Measurements from ENCODE around the gene COL27A1.

DNA sequence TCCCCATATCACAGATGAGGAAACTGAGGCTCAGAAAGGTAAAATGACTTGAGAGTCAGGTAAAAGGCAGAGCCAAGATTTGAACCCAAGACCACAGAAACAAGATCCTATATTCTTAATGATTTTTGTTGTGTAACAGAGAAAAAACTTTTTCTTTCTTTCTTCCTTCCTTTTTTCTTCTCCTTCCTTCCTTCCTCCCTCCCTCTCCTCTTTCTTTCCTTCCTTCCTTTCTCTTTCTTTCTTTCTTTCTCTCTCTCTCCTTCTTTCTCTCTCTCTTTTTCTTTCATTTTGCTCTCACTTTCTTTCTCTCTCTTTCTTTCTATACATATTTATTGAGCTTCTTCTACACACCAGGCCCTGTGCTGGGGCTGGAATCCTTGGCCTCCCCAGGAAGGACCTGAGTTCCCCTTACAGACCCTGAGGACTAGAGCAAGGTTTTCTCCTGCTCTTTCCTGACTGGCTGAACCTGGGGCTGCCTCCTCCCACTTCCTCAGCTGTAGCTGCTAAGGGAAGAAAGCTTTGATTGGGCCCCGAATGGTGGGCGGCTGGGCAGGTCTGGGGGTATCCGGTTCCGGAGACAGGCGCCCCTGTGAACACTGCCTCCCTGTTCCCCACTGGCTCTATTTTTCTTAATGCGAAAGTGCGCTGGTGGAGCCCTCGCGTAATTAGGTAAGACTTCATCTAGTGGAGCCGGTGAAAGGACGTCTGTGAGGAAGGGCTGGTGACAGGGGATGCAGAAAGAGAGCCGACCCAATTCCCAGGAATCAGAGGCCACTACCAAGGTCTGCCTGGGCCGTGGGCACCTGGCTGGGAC lies 28.9 kb upstream of the COL27A1 start:
- TF ChIP-seq POLR2AphosphoS5 (IDR thresholded peaks at IDR 0.05; ENCODE audit: low read depth, low read length) (no peak), POLR2A (IDR thresholded peaks at IDR 0.05; ENCODE audit: low read depth, low read length) (no peak), SPI1 (IDR thresholded peaks at IDR 0.05; ENCODE audit: low read depth, low read length) (no peak), TAF1 (IDR thresholded peaks at IDR 0.05; ENCODE audit: low read depth, low read length) (no peak), POU2F2 (IDR thresholded peaks at IDR 0.05; ENCODE audit: low read depth, low read length) (no peak)
